ENCODE data around the gene UBE2K.
"Not testable (repeated sequence)": the region's sequence is repeated elsewhere in the genome, so short reads cannot be mapped to it uniquely, and the experiment has no call there.

UBE2K gene

GRCh38 chr4:39730072-39730471 is 32.1 kb downstream of the UBE2K start:
- H3K9me3 Mint-ChIP-seq = no peaks in the 10 kb centered on the region
- peaks cover 14% of the 10 kb centered on the region for H3K4me1 Mint-ChIP-seq (ENCODE audit: low read depth)
- H3K4me3 Mint-ChIP-seq = no peak overlapping the region
- H3K36me3 Mint-ChIP-seq (ENCODE audit: low read depth) = peaks cover 2% of the 10 kb centered on the region
- no peak overlapping the region for H3K27ac Mint-ChIP-seq
- H3K27me3 Mint-ChIP-seq (ENCODE audit: low read depth) = no peaks in the 10 kb centered on the region

GRCh38 chr4:39731908-39732307 is 34.0 kb downstream of the UBE2K start:
- H3K36me3 Mint-ChIP-seq (ENCODE audit: low read depth) = peaks cover 2% of the 10 kb centered on the region

GRCh38 chr4:39732728-39733127 is 34.8 kb downstream of the UBE2K start:
- peaks cover 2% of the 10 kb centered on the region for H3K36me3 Mint-ChIP-seq (ENCODE audit: low read depth)
- H3K27me3 Mint-ChIP-seq (ENCODE audit: low read depth) = no peaks in the 10 kb centered on the region
- H3K9me3 Mint-ChIP-seq = no peaks in the 10 kb centered on the region
- no peak overlapping the region for H3K27ac Mint-ChIP-seq
- H3K4me1 Mint-ChIP-seq (ENCODE audit: low read depth) = peaks cover 12% of the 10 kb centered on the region
- H3K4me3 Mint-ChIP-seq = no peak overlapping the region

More at GRCh38 chr4:39731908-39732307, 34.0 kb downstream of the UBE2K start:
- H3K4me1 Mint-ChIP-seq (ENCODE audit: low read depth) = peaks cover 12% of the 10 kb centered on the region
- no peak overlapping the region for H3K4me3 Mint-ChIP-seq
- no peak overlapping the region for H3K27ac Mint-ChIP-seq
- no peaks in the 10 kb centered on the region for H3K27me3 Mint-ChIP-seq (ENCODE audit: low read depth)
- H3K9me3 Mint-ChIP-seq = no peaks in the 10 kb centered on the region

- H3K4me1 Mint-ChIP-seq (ENCODE audit: low read depth); H3K9me3 Mint-ChIP-seq; H3K27me3 Mint-ChIP-seq (ENCODE audit: low read depth); H3K27ac Mint-ChIP-seq; H3K4me3 Mint-ChIP-seq; H3K36me3 Mint-ChIP-seq (ENCODE audit: low read depth): not testable (repeated sequence)
These were observed 41.7 kb downstream of the UBE2K start for GRCh38 chr4:39739591-39739990.

GRCh38 chr4:39741401-39741800 is 43.5 kb downstream of the UBE2K start:
- no peak overlapping the region for H3K4me3 Mint-ChIP-seq
- H3K9me3 Mint-ChIP-seq = no peaks in the 10 kb centered on the region
- H3K27me3 Mint-ChIP-seq (ENCODE audit: low read depth) = no peaks in the 10 kb centered on the region
- H3K4me1 Mint-ChIP-seq (ENCODE audit: low read depth) = peaks cover 3% of the 10 kb centered on the region
- no peak overlapping the region for H3K27ac Mint-ChIP-seq
- H3K36me3 Mint-ChIP-seq (ENCODE audit: low read depth) = peaks cover 6% of the 10 kb centered on the region

- Mint-ChIP-seq H3K4me3 (no peak overlapping the region), H3K4me1 (ENCODE audit: low read depth) (peaks cover 5% of the 10 kb centered on the region), H3K27me3 (ENCODE audit: low read depth) (no peaks in the 10 kb centered on the region), H3K36me3 (ENCODE audit: low read depth) (peaks cover 14% of the 10 kb centered on the region), H3K27ac (no peak overlapping the region), H3K9me3 (no peaks in the 10 kb centered on the region)
These were observed 48.0 kb downstream of the UBE2K start for GRCh38 chr4:39745920-39746319.

GRCh38 chr4:39750216-39750615 is 52.3 kb downstream of the UBE2K start:
- Mint-ChIP-seq H3K9me3 (no peaks in the 10 kb centered on the region), H3K4me1 (ENCODE audit: low read depth) (peaks cover 11% of the 10 kb centered on the region), H3K27ac (no peak overlapping the region), H3K36me3 (ENCODE audit: low read depth) (peaks cover 18% of the 10 kb centered on the region), H3K4me3 (no peak overlapping the region), H3K27me3 (ENCODE audit: low read depth) (no peaks in the 10 kb centered on the region)

GRCh38 chr4:39754309-39754708 is 56.4 kb downstream of the UBE2K start:
- Mint-ChIP-seq H3K4me1 (ENCODE audit: low read depth) (peaks cover 8% of the 10 kb centered on the region), H3K27ac (no peak overlapping the region), H3K4me3 (no peak overlapping the region), H3K27me3 (ENCODE audit: low read depth) (no peaks in the 10 kb centered on the region), H3K36me3 (ENCODE audit: low read depth) (peaks cover 14% of the 10 kb centered on the region), H3K9me3 (no peaks in the 10 kb centered on the region)

- Mint-ChIP-seq H3K36me3 (ENCODE audit: low read depth) (peaks cover 16% of the 10 kb centered on the region), H3K4me1 (ENCODE audit: low read depth) (peaks cover 8% of the 10 kb centered on the region), H3K27me3 (ENCODE audit: low read depth) (no peaks in the 10 kb centered on the region), H3K4me3 (no peak overlapping the region), H3K9me3 (no peaks in the 10 kb centered on the region), H3K27ac (no peak overlapping the region)
These were observed 58.2 kb downstream of the UBE2K start for GRCh38 chr4:39756159-39756558.

GRCh38 chr4:39758176-39758575 is 60.2 kb downstream of the UBE2K start:
- Mint-ChIP-seq H3K4me1 (ENCODE audit: low read depth) (peaks cover 5% of the 10 kb centered on the region), H3K4me3 (no peak overlapping the region), H3K9me3 (no peaks in the 10 kb centered on the region), H3K27me3 (ENCODE audit: low read depth) (no peaks in the 10 kb centered on the region), H3K36me3 (ENCODE audit: low read depth) (peaks cover 23% of the 10 kb centered on the region), H3K27ac (no peak overlapping the region)

GRCh38 chr4:39759569-39759968 is 61.6 kb downstream of the UBE2K start:
- Mint-ChIP-seq H3K27ac (no peak overlapping the region), H3K36me3 (ENCODE audit: low read depth) (peaks cover 27% of the 10 kb centered on the region), H3K4me1 (ENCODE audit: low read depth) (peaks cover 2% of the 10 kb centered on the region), H3K27me3 (ENCODE audit: low read depth) (no peaks in the 10 kb centered on the region), H3K9me3 (no peaks in the 10 kb centered on the region), H3K4me3 (no peak overlapping the region)

GRCh38 chr4:39761005-39761667 is 63.2 kb downstream of the UBE2K start:
- H3K36me3 Mint-ChIP-seq (ENCODE audit: low read depth) = peaks cover 33% of the 10 kb centered on the region

GRCh38 chr4:39763714-39764572 is 66.0 kb downstream of the UBE2K start:
- H3K27ac Mint-ChIP-seq = no peak overlapping the region
- no peak overlapping the region for H3K4me3 Mint-ChIP-seq
- no peaks in the 10 kb centered on the region for H3K9me3 Mint-ChIP-seq
- H3K4me1 Mint-ChIP-seq (ENCODE audit: low read depth) = no peaks in the 10 kb centered on the region
- H3K36me3 Mint-ChIP-seq (ENCODE audit: low read depth) = peaks cover 30% of the 10 kb centered on the region
- no peaks in the 10 kb centered on the region for H3K27me3 Mint-ChIP-seq (ENCODE audit: low read depth)

More at GRCh38 chr4:39761005-39761667, 63.2 kb downstream of the UBE2K start:
- Mint-ChIP-seq H3K27me3 (ENCODE audit: low read depth) (no peaks in the 10 kb centered on the region), H3K4me1 (ENCODE audit: low read depth) (no peaks in the 10 kb centered on the region), H3K27ac (no peak overlapping the region), H3K9me3 (no peaks in the 10 kb centered on the region), H3K4me3 (no peak overlapping the region)

GRCh38 chr4:39770005-39770404 is 72.1 kb downstream of the UBE2K start:
- no peak overlapping the region for H3K27ac Mint-ChIP-seq

GRCh38 chr4:39770471-39770870 is 72.5 kb downstream of the UBE2K start:
- Mint-ChIP-seq H3K36me3 (ENCODE audit: low read depth) (peaks cover 21% of the 10 kb centered on the region), H3K4me3 (no peak overlapping the region), H3K4me1 (ENCODE audit: low read depth) (no peaks in the 10 kb centered on the region), H3K27ac (no peak overlapping the region), H3K9me3 (no peaks in the 10 kb centered on the region), H3K27me3 (ENCODE audit: low read depth) (no peaks in the 10 kb centered on the region)

More at GRCh38 chr4:39770005-39770404, 72.1 kb downstream of the UBE2K start:
- no peak overlapping the region for H3K4me3 Mint-ChIP-seq
- no peaks in the 10 kb centered on the region for H3K9me3 Mint-ChIP-seq
- H3K36me3 Mint-ChIP-seq (ENCODE audit: low read depth) = peaks cover 20% of the 10 kb centered on the region
- no peaks in the 10 kb centered on the region for H3K4me1 Mint-ChIP-seq (ENCODE audit: low read depth)
- no peaks in the 10 kb centered on the region for H3K27me3 Mint-ChIP-seq (ENCODE audit: low read depth)

Measured in T-helper 1 cell treated with Interleukin-12 subunit alpha and Interleukin-12 subunit beta and Interleukin-4 antibody, amounts not matched to agents 30 μg/mL and 1 μg/mL, for 36 hours (primary cell).